Astrocyte of the spinal cord (primary cell): ENCODE results near the gene FGD3.

Experiments used
- DNase-seq: peaks from one replicate; pipeline ENCODE4 v3.0.0; 2011; ENCODE audit warnings: low read depth, low spot score
- H3K4me3 ChIP-seq: 2 replicates; pipeline ENCODE4 v1.5.1; 2011; ENCODE audit warnings: low read depth, mild to moderate bottlenecking, low read length, moderate library complexity
- in situ Hi-C: cut with HindIII; loops from 2 replicates; pipeline ENCODE4 v1.10.0; 2017; ENCODE audit warnings: low sequenced_read_pairs
- TF ChIP-seq, protein P1 (sequence below): IDR thresholded peaks from 2 replicates; pipeline ENCODE4 v1.5.1; 2012; ENCODE audit warnings: low read depth, mild to moderate bottlenecking, low read length, inconsistent platforms

FGD3 gene

DNA sequence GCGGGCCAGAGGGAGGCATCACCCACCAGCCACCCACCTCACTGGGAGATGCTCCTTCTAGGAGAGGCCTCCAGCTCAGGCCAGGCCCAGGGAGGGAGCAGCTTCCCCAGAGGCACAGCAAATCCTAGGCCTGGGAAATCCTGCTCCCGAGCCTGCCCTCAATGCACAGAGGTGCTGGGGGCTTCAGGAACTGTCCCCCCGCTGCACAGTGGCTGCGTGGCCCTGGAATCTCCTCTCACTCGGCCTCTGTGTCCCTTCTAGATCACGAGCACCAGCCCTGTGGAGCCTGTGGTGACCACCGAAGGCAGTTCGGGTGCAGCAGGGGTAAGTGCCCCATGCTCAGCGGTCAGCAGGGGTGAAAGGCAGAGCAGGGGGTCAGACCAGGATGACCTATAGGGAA is 74.7 kb downstream of the FGD3 start:
- H3K4me3 ChIP-seq = no peak overlapping the region
- DNase-seq = no peak
- in situ Hi-C loops = no loop called here
- TF ChIP-seq, protein P1, sequence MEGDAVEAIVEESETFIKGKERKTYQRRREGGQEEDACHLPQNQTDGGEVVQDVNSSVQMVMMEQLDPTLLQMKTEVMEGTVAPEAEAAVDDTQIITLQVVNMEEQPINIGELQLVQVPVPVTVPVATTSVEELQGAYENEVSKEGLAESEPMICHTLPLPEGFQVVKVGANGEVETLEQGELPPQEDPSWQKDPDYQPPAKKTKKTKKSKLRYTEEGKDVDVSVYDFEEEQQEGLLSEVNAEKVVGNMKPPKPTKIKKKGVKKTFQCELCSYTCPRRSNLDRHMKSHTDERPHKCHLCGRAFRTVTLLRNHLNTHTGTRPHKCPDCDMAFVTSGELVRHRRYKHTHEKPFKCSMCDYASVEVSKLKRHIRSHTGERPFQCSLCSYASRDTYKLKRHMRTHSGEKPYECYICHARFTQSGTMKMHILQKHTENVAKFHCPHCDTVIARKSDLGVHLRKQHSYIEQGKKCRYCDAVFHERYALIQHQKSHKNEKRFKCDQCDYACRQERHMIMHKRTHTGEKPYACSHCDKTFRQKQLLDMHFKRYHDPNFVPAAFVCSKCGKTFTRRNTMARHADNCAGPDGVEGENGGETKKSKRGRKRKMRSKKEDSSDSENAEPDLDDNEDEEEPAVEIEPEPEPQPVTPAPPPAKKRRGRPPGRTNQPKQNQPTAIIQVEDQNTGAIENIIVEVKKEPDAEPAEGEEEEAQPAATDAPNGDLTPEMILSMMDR = no peak

DNA sequence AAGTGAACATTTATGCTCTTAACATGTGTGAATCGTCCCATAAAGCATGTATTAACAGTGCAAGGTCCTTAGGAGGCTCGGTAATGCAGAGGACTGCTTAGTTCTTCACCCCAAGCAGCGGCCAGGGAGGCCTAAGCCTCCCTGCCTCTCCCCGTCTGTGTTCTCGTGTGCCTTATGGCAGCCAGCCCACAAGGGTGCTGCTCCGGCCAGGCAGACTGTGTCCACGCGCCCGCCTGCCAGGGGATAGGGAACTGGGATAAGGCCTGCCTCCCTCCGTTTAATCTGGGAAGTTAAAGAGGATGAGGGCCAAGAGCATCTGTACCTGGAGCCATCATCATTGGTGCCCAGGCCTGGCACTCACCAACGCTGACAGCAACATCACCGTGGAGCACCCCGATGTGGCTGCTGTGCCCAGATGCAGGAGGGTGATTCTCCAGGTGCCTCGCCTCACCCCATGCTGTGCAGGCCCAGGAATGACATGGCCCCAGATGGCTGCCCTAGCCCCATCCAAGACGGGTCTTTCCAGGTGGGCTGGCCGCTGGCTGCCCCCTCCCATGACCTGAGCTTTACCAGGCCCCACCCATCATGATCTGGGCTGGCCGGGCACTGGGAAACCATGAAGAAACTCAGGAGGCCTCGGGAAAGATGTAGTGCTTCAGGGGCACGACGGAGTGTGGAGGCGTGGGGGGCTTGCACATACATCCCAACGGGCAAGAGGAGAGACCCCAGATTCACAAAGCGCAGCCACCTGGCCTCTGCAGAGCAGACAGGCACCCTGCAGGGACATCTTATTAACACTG is 75.6 kb downstream of the FGD3 start:
- in situ Hi-C loops = no loop called here
- DNase-seq = no peak
- no peak overlapping the region for H3K4me3 ChIP-seq
- TF ChIP-seq, protein P1 = no peak

DNA sequence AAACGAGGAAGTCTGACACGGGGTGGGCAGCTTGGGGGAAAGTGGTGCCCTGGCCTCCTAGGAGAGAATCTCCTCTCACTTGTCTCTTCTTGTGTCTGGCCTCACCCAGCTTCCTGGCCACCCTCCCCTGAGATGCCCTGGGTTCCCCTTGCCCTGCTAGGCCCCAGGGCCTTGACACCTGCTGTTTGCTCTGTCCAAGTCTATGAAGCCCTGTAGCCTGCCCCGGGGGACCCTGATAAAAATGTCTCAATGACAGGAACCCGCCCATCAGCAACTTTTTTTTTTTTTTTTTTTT is 76.1 kb downstream of the FGD3 start:
- TF ChIP-seq, protein P1 = no peak
- DNase-seq = no peak
- in situ Hi-C loops = no loop called here
- no peak overlapping the region for H3K4me3 ChIP-seq

DNA sequence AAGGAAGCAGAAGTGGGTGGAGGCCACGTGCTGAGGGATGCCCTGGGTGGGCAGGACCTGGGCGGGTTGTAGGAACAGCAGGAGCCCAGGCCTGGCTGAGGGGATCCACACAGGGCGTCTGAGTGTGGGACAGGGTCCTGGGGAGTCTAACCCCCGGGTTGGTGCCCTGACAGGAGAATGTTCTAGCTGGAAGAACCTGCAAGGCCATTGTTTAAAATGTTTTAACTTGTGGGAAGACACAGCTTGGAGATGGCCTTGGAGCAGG is 77.3 kb downstream of the FGD3 start:
- in situ Hi-C loops = no loop called here
- TF ChIP-seq, protein P1 = no peak
- no peak overlapping the region for H3K4me3 ChIP-seq
- DNase-seq = no peak

DNA sequence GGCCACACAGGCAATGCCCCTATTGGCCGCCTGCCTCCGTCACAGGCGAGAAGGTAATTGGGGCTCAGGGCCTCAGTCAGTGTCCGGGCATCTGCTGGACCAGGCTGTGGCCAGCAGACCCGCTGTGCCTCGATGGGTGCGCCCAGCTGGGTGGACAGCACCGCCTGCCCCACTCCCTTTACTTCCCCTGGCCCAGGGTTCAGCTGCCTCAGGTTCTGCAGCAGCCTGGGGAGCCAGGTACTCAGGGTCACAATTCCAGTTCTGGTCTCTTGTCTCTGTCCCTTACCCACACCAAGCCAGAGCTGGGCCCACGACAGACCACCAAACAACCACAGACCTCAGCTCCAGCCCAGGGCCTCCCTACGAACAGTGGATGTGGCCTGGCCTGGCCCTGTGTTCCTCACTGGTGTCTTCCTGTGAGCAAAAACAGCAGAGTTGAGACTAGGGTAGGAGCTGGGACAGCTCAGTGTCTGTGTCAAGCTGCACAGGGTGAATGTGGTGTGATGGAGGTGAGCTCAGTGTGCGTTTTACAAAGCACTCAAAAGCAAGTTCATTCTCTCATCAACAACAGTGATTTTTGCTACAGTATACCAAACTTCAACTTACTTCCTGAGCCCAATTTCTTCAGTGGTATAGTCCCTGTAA is 77.8 kb downstream of the FGD3 start:
- no peak for DNase-seq
- TF ChIP-seq, protein P1 = no peak
- no peak overlapping the region for H3K4me3 ChIP-seq
- in situ Hi-C loops = no loop called here

DNA sequence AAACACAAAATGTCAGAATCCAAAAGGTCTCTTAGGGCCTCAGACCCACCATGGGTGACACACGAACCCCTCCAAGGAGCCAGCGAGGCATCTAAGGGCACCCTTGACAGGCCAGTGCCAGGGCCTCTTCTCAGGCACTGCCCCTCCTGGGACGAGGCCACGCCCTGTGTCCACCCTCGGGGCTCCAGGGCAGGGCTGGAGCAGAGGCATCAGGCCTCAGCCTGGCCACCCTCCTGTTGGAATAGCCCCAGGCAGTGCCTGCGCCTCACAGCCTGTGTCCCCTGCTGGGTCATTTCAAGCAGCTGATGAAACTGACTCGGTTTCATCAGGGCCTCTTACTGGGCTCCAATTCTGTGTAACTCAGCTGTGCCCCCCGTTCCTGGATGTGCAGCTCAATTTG is 78.4 kb downstream of the FGD3 start:
- in situ Hi-C loops = no loop called here
- no peak for DNase-seq
- TF ChIP-seq, protein P1 = no peak
- H3K4me3 ChIP-seq = no peak overlapping the region
